Prostate gland (tissue), 2 donors: ENCODE results near the gene SETD3. TPM values are rescaled to one million over a fixed set of nuclear protein-coding genes. Genes with fewer than 3 reads are reported as not detected.
A peak's percentile ranks its signal among the peaks of the same experiment; 100 is the strongest.

Source experiments
- DNase-seq: peaks from one replicate; pipeline ENCODE4 v3.0.0-alpha.2; 2019; ENCODE audit warnings: low spot score
- H3K27ac ChIP-seq, 2 donors: fragments of 200-600 bp; sonication (generic); 2 replicates each; pipeline ENCODE4 v1.5.1; 2017 to 2019
- H3K27me3 ChIP-seq: fragments of 200-600 bp; sonication (generic); replicated peaks from 2 replicates; pipeline ENCODE4 v1.5.1; 2019; ENCODE audit not compliant: insufficient read depth
- H3K36me3 ChIP-seq, 2 donors: fragments of 200-600 bp; sonication (generic); 1 replicate in 1 of 2; 2 replicates in 1 of 2; pipeline versions ENCODE4 v1.5.1 to v1.8.1; 2017 to 2019
- H3K4me1 ChIP-seq: fragments of 200-600 bp; sonication (generic); replicated peaks from 2 replicates; pipeline ENCODE4 v1.5.1; 2019
- H3K4me3 ChIP-seq, 2 donors: fragments of 200-600 bp; sonication (generic); 2 replicates each; pipeline ENCODE4 v1.5.1; 2017 to 2019
- H3K9me3 ChIP-seq: fragments of 200-600 bp; sonication (generic); 2 replicates; pipeline ENCODE4 v1.5.1; 2017
- POLR2A ChIP-seq: fragments of 450-650 bp; IDR thresholded peaks from one replicate; pipeline ENCODE4 v1.6.1; 2016; ENCODE audit warnings: antibody characterized with exemption, mild to moderate bottlenecking
- POLR2AphosphoS5 ChIP-seq: sonication (generic); formaldehyde crosslinking; IDR thresholded peaks from one replicate; pipeline ENCODE4 v1.6.1; 2017; ENCODE audit warnings: antibody characterized with exemption
- WGBS: methylation state at CpG from one replicate; pipeline ENCODE4 v1.1.5; 2018; 5-methylcytosine and 5-hydroxymethylcytosine counted together
- intact Hi-C: fragments of 100-400 bp; cut with DNase I; formaldehyde crosslinking; loops from one replicate; pipeline ENCODE4 v1.14.2; 2022
- total RNA-seq, 2 donors: library from RNA; depleted of rRNA; stranded (reverse); fragments of >200 nt; gene quantifications; one replicate each; pipeline ENCODE4 v1.1.0, GENCODE V29; 2016
- TF ChIP-seq, protein P1 (sequence below), 4 experiments: fragments of 200-600 bp in 2 of 4; fragments of 450-650 bp in 2 of 4; sonication (generic) in 2 of 4; IDR thresholded peaks; 1 replicate in 3 of 4; 2 replicates in 1 of 4; pipeline ENCODE4 v1.5.1; 2016 to 2019; ENCODE audit warnings: antibody characterized with exemption in 4 of 4, mild to moderate bottlenecking in 2 of 4, moderate library complexity in 2 of 4

The SETD3 gene
- total RNA-seq, 2 donors from 2014 or later = 59.5 to 106 TPM

DNA sequence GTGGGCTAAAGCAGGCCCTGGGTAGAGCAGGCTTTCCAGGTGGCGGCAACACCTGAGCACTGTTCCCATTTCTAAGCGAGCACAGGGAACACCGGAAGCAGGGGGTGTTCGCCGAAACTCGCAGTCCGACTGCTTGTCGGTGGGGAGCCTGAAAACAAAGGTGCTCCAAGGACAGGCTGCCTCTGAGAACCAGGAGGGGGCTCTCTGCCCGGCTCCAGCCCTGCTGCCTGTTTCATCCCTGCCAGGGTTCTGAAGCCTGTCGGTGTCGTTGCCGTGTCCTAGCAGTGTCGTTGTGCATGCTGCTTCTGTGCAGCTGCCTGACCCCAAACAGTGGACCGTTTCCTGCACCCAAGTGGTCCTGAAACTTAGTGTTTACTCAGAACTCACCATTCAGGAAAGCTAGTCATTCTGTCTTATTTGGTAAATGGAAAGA, 22.3 kb upstream of the SETD3 start:
- Histone ChIP-seq H3K36me3 (peaks cover 18 to 23% of the 10 kb centered on the region in 2 donors), H3K4me1 (no peaks in the 10 kb centered on the region), H3K4me3 (no peak overlapping the region), H3K27me3 (no peaks in the 10 kb centered on the region), H3K9me3 (no peaks in the 10 kb centered on the region), H3K27ac (no peak overlapping the region)
- 82% methylated on average over 14 of the region's 14 CpGs for WGBS
- no peak for DNase-seq
- intact Hi-C loops = no loop called here
- no peak for TF ChIP-seq POLR2A

DNA sequence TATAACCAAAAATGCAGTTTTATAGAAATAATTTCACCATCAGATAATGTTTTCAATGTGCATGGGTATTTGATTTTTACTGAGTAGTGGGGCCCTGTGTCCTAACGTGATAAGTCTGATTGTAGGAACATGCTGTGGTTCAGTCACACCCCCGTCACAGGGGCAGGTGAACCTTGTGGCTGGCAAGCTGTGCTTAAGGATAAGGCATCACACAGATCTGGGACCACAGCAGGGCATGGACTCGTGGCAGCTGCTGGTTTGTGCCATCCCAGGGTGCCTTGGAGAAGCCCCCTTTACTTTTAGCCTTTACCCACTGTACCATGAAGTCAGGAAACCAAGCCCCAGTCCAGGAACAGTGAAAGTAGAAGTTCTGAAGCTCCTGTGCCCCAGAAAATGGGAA, 17.2 kb upstream of the SETD3 start:
- H3K4me1 ChIP-seq = no peaks in the 10 kb centered on the region
- H3K27ac ChIP-seq = no peak overlapping the region
- H3K27me3 ChIP-seq = no peaks in the 10 kb centered on the region
- no peaks in the 10 kb centered on the region for H3K9me3 ChIP-seq
- TF ChIP-seq, protein P1, sequence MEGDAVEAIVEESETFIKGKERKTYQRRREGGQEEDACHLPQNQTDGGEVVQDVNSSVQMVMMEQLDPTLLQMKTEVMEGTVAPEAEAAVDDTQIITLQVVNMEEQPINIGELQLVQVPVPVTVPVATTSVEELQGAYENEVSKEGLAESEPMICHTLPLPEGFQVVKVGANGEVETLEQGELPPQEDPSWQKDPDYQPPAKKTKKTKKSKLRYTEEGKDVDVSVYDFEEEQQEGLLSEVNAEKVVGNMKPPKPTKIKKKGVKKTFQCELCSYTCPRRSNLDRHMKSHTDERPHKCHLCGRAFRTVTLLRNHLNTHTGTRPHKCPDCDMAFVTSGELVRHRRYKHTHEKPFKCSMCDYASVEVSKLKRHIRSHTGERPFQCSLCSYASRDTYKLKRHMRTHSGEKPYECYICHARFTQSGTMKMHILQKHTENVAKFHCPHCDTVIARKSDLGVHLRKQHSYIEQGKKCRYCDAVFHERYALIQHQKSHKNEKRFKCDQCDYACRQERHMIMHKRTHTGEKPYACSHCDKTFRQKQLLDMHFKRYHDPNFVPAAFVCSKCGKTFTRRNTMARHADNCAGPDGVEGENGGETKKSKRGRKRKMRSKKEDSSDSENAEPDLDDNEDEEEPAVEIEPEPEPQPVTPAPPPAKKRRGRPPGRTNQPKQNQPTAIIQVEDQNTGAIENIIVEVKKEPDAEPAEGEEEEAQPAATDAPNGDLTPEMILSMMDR (IDR thresholded peaks at IDR 0.05) = no peak
- no peak for TF ChIP-seq POLR2A
- no peak for TF ChIP-seq POLR2AphosphoS5
- WGBS = 91% methylated on average over 3 of the region's 3 CpGs
- H3K4me3 ChIP-seq = no peak overlapping the region
- intact Hi-C loops = no loop called here
- no peak for DNase-seq
- H3K36me3 ChIP-seq = peaks cover 6 to 9% of the 10 kb centered on the region in 2 donors

DNA sequence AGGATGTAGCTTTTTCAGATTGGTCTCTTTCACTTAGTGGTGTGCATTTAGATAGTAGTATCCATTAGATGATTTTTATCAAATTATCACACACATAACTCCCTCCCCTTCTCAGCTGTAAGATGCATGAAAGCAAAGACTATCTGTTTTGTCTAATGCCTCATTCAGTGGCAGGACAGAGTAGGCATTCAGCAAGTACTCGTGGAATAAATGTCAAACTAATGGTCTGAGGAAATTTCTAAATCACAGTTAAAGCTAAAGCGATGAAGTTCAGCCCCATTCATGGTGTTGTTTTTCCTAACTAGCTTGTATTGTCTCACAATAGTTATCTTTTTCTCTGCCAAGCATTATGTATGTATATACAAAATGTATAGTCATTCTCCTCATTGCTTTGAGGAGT, 16.7 kb upstream of the SETD3 start:
- Histone ChIP-seq H3K4me3 (no peak overlapping the region), H3K27me3 (no peaks in the 10 kb centered on the region), H3K4me1 (no peaks in the 10 kb centered on the region), H3K36me3 (peaks cover 4 to 5% of the 10 kb centered on the region in 2 donors), H3K9me3 (no peaks in the 10 kb centered on the region), H3K27ac (no peak overlapping the region)
- TF ChIP-seq POLR2A (no peak), POLR2AphosphoS5 (no peak)
- TF ChIP-seq, protein P1 (IDR thresholded peaks at IDR 0.05) = no peak
- DNase-seq = no peak
- 94% methylated on average over 2 of the region's 2 CpGs for WGBS
- intact Hi-C loops = no loop called here

DNA sequence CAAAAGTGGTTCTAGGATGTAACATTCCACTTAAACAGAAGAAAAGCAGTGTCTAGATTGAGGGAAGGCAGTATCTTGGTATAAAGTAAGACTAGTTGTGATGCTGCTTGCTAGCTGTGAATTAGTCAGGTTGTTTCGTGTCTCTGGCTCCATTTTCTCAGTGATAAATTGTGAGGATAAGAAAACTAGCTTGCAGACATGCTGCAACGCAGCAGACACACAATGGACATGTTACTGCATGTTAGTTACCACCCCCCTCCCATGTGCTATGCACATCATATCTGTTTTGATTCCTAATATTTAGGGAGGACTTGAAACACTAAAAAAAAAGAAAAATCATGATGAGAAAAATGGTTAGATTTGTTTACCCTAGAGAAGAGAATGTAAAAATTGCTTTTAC, 3.4 kb upstream of the SETD3 start:
- no peak for TF ChIP-seq POLR2A
- TF ChIP-seq POLR2AphosphoS5 = no peak
- TF ChIP-seq, protein P1 (IDR thresholded peaks at IDR 0.05) = no peak
- Histone ChIP-seq H3K27me3 (no peaks in the 10 kb centered on the region), H3K4me3 (no peak overlapping the region), H3K4me1 (no peaks in the 10 kb centered on the region), H3K36me3 (no peaks in the 10 kb centered on the region), H3K27ac (no peak overlapping the region), H3K9me3 (no peaks in the 10 kb centered on the region)
- no peak for DNase-seq
- intact Hi-C loops = no loop called here
- 28% methylated on average over 2 of the region's 2 CpGs for WGBS

DNA sequence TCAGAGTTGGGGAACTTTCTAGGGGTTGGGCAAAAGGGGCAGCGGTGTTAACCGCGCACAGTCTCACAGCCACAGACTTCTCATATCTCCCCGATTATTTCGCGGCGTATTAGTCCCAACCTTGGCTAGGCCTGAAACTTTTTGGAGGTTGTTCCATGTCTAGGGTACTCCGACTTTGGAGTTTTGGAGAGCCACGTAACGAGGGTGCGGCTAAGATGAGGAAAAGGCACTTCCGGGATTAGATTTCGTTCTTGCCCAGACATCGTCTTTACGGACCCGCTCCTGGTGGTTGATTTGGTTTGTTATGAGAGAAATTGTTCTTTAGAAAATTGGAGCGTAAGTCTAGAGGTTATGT, 1.1 kb upstream of the SETD3 start:
- H3K4me3 ChIP-seq = peak overlapping the region; percentile 93 to 95
- no peaks in the 10 kb centered on the region for H3K9me3 ChIP-seq
- H3K36me3 ChIP-seq = no peaks in the 10 kb centered on the region
- no peaks in the 10 kb centered on the region for H3K27me3 ChIP-seq
- peak overlapping the region; percentile 89 to 92 for H3K27ac ChIP-seq
- peak; percentile 19 for DNase-seq
- intact Hi-C loops = no loop called here
- under 1% methylated on average over 17 of the region's 17 CpGs for whole genome bisulfite sequencing
- TF ChIP-seq POLR2AphosphoS5 (no peak), POLR2A (no peak)
- TF ChIP-seq, protein P1 (IDR thresholded peaks at IDR 0.05) = peak in 1 of 4 experiments; percentile 17
- H3K4me1 ChIP-seq = no peaks in the 10 kb centered on the region
